DOHH2 (cell line): ENCODE data around the gene RPL5.

Experiments used
- CTCF ChIP-seq: fragments of 200-600 bp; sonication (generic); IDR thresholded peaks from one replicate; pipeline ENCODE4 v1.5.1; 2014; ENCODE audit warnings: antibody characterized with exemption, mild to moderate bottlenecking, low read depth, low read length; ENCODE audit not compliant: poor library complexity, severe bottlenecking
- EZH2phosphoT487 ChIP-seq: fragments of 200-600 bp; sonication (generic); IDR thresholded peaks from 2 replicates; pipeline ENCODE4 v1.6.1; 2017; ENCODE audit warnings: borderline replicate concordance, mild to moderate bottlenecking, antibody characterized with exemption, low read length, moderate library complexity, mixed read lengths

GRCh38 chr1:92790081-92790480 is 41.8 kb upstream of the RPL5 start:
- no peak for TF ChIP-seq CTCF
- TF ChIP-seq EZH2phosphoT487 = no peak
